GM18868 (cell line): ENCODE data around the gene PRKAG1.
"Not testable (repeated sequence)": the region's sequence is repeated elsewhere in the genome, so short reads cannot be mapped to it uniquely, and the experiment has no call there.

Source experiments
- ATAC-seq: cut with Tn5 transposase; IDR thresholded peaks from one replicate; pipeline ENCODE4 v1.9.1; 2021; ENCODE audit warnings: mild to moderate bottlenecking, moderate library complexity; ENCODE audit not compliant: unreplicated experiment

Gene PRKAG1

DNA sequence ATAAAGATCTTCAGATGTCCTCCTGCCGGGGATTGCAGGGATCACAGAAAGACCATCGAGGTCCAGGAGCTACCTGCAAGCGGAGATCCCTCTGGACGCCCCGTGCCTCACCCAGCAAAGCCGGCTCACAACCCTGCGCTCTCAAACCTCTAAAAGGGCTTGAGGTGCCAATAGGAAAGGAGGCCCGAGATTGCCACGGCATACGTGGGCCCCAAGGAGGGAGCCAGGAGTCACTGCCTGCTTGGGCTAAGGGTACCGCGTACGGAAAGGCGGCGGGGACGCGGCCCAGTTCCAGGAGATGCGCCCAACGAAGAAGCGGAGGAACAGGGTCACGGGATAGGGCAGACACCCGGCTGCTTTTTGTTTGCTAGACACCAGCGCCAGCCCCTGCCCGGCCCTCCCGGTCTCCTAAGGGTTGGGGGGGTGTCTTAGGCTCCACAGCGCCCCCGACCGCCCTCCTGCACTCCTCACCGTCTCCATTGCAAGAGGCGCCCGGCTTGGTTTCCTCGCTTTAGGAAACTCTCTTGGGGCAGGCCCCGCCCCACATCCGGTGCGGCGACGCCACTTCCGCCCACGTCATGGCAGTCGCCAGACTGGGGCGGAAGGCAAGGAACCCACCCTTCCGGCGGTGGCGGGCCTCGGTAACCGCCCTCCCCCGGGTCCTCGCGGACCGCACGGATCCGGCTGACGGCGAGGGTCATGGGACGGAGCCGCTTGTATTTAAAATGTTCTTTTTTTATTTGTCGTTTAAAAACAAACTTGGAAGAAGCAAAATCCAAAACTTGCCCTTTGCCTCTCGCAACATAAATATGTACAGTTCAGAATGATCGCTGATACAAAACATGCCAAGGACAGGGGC, at the start of gene PRKAG1:
TSS of gene PRKAG1 (minus strand) at position 516 of the 859 bp plus-strand sequence. CDS start at position 480, 36 bp downstream.
- ATAC-seq: peak; percentile 91

DNA sequence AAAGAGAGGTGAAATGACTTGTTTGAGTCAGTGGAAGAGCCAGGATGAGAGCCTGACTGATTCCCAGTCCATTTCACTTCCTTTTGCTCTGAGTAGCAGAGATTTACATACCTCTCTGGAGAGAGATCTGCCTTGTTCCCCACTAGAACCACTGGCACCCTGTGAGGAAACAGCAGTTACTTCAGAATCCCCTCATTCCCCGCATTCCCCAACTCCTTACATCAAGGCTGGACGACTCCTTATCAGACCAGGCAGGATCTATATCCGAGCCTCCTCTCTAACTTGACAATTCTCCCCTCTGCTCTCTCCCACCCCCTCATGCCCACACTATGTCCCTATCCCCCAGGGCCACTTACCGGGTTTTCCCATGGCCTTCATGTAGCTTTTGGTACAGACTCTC, 47.5 kb upstream of the PRKAG1 start:
- ATAC-seq: no peak

DNA sequence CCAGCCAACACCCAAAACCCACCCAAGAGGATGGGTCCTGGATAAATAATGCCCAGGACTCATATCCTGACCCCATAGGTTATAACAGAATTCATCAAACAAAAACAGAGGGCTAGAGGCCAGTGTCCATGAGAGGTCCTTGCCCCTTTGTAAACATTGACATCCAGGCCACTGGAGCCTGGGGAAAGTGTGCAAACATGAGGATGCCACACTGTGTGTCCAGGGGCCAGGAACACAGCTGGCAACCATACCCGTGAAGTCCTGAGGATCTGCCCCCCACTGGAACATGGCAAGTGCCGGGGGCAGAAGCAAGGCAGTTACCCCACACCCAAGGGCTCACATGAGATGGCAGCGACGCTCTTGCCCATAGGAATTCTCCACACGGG, 46.2 kb upstream of the PRKAG1 start:
- ATAC-seq: no peak

DNA sequence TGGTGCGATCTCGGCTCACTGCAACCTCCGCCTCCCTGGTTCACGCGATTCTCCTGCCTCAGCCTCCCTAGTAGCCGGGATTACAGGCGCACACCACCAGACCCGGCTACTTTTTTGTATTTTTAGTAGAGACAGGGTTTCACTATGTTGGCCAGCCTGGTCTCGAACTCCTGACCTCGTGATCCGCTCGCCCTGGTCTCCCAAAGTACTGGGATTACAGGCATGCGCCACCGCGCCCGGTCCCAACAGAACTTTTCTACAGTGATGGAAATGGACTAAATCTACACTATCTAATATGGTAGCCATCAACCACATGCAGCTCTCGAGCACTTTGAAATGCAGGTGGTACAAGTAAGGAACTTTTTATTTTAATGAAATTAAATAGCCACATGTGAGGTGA, 43.3 kb upstream of the PRKAG1 start:
- ATAC-seq: not testable (repeated sequence)

DNA sequence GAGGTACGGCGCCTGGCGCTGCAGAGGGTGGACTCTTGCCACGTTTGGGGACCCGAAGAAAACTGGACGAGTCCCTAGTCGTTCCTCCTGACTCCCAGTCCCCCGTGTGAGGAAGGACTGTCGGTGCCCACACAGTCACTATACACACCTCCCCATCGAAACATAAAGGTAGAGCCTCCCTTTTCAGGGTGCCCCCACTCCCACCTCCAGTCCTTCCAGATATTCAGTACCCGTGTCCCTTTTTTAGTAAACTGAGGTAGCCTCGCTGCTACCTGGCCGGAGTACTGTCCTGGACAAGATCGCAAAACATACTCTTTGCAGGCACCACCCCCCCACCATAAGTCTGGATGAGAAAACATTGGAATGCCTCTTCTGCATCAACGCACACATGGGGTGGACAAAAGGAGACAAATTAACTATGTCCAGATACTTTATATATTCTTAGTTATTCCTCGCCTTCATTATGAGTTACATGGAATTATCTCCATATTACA, 42.6 kb upstream of the PRKAG1 start:
- ATAC-seq: no peak

DNA sequence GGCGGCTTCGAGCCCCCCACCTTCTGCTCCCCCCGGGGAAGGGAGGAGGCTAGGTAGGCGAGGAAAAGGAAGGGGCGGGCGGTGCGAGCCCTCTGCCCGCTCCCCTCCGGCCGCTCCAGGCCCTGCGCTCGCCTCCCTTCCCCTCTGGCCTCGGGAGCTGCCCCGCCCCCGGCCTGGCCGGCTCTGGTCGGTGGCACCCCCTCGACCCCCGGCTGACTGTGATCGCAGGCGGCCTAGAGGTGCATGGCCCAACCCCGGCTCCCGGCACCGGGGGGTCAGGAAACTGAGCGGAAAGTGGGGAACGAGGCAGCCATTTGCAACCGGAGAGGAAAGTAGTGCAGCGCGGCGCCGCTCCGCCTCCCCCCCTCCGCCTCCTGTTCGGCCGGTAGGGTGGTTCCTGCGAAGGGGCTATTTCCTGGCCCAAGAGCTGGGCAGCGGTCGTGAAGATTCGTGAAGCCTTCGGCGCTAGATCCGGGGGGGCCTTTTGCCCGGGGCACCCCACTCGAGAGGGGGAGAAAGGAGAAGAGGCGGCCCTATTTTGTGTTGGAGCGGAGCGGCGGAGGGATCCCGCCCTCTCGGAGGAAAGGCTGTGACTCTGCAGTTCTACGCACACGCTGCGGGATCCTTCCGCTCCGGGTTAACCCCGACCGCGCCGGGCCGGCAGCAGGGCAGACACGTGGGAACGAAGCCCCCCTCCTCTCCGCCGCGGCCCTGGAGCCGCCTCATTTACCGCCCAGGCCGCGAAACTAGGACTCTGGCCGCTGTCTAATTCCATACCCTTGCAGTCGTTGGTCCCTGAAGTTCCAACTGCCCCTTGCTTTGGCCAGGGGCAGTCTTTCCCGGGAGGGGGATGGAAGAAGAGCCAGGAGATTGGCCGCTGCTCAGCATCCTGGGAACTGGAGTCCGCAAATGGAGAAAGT, 41.9 kb upstream of the PRKAG1 start, which contains the start of gene KMT2D:
TSS of gene KMT2D (minus strand) at position 558 of the 920 bp plus-strand sequence. CDS start 5,470 bp downstream, outside the sequence.
- ATAC-seq: peak; percentile 55

DNA sequence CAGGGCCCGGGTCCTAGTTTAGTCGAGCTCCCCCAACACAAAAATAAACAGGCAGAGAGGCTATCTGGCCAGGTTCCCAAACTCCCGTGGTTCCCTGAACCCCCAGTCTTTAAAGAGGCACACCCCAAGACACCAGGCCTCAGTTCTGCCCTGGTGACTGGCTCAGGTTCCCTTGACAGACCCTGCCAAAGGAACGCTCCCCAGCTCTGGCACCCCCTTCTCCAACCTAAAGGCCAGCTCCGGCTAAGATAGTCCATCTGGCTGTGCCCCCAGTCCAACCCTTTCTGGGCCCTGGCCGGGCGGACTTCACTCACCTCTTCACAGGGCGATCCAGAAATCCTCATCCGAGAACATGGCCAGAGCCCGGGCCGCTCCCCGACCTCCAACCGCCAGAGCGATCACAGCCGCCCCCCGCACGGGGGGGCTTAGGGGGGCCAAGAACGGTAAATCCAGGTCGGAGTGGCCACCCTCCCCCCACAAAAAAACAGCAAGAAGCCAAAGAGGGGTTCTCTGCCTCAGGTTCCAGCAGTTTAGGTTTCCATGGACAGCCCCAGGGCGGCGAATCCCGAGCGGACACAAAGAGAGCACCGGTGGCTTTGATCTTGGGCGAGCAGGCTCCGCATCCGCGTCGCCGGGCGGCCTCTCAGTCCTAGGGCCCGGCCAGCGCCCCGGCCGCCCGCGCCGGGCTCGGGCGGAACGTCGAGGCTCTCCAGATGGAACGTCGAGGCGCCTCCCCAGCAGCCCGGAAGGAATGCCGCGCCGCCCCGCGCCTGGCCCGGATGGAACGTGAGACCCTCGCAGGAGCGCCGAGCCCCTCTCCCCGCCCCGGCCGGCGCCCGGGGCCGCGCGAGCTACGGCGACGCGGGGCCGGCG, 41.0 kb upstream of the PRKAG1 start:
- no peak for ATAC-seq

DNA sequence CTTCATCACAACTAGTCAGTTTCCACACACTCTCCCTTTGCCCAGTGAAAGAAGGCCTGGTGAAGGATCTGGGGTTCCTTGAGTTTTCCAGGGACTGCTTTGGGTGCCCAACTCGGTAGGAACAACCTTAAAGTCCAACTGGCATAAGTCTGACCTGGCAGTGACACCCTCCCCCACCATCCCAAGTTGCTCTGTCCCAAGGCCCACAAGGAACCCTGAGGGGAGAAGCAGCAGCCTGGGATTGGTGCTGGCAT, 40.4 kb upstream of the PRKAG1 start:
- no peak for ATAC-seq

DNA sequence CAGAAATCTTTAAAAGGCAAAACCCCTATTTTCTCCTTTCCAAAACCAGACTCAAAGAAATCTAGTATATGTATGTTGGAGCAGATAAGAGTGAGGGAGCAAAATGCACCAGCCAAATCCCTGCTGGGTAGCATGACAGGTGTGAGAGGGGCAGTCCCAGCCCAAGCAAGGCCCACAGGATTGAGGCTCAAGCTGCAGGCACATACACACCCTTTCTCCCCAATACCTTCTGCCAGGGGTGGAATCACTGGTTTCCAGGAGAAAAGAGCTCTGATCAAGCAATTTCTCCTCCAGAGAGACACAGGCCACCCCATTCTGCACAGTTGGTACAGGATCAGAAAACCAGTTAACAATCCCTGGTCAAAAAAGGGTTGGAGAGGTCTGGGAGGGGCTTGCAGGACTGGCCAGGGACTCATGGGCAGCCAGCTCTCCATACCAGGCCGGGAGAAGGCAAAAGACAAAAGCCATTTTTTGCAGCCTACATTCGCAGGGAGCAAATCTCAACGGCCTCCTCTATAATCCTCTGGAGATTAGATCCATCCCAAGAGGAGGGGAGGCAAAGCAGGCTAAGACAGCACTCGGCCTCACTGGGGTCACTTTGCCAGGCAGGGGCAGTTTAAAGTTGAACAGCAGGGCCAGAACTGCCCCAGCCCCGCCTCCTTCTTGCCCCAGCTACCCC, 39.9 kb upstream of the PRKAG1 start:
- no peak for ATAC-seq

DNA sequence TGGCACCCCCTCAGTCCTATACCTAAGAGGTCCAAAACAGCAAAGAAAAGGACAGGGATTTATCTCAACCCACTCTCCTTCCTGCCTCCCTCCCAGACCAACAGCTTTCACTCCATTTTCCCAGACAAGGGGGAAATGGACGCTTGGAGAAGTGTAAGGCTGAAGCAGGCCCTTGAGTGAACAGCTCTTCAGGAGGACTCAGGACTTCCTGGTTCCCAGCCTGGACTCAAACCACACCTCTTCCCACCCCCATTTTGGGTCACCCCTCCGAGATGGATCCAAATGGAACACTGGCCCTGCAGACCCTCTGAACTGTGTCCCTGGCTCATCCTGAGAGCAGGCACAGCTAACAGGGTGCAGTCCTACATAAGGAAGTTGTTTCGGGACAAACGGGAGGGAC, 39.3 kb upstream of the PRKAG1 start:
- no peak for ATAC-seq

DNA sequence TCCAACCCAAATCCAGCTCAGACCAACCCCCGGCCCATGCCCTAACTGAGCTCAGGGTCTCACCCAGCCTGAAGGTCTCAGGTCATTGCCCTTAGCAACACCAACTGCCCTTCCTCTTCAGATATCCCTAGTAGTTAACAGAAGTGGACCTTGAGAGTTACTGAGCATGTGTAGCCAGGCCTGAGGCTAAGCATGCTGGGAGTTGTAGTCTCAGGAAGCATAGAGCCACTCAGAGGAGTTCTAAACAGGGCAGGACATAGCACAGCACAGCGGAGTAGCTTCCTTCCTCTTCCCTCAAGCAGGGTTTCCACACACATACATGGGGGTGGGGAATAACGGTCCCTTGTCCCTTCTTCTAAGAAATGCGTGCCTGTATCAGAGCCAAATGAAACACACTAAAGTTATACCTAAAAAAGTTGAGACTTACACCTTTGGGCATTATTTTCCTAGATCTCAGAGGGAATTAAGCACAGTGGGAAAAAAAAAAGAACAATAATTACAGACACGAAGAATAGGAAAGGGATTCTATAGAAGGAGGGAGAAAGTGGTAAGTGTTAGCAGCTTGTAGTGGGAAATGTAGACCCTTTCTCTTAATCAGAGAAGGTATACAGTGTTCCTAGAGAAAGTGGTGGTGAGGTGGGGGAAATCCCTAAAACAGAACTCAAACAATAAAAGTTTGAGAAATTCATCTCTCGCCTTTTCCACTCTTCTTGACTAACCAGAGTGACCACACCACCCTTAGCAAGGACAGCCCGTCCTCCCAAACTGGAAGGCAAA, 37.6 kb upstream of the PRKAG1 start:
- peak; percentile 81 for ATAC-seq

DNA sequence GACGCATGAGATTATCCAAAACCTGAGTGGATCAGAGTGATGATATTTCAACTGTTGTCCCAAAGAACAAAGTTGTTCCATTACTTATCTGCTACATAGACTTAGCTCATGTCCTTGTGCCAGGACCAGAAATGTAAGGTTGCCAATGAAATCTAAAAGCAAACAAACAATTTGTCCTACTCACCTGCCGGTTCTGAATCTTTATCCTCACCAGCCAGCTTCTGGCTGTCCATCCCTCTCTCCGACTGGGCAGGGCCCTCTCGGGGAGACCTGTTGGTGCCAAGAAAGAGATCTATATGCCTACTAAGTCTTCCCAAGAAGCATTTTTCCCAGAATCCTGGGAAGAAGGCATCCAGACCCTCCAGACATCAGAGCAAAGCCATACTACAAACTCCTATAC, 36.5 kb upstream of the PRKAG1 start:
- no peak for ATAC-seq

DNA sequence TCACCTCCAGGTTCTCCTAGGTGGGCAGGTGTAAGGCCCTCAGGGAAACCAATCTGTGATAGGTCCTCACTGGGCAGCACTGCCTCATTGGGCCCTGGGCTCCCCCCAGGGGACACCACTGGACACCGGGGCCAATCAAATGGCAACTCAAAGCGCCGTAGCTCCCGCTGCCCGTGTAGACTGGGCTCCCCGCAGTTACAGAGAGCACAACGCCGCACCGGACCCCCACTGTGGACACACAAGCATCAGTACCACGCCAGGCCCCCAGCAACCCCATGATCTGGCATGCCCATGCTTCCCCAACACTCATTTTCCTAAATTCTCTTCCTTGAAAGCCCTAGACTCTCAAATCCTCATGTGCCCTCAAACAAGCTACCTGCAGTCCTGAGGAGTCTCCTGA, 35.9 kb upstream of the PRKAG1 start:
- ATAC-seq: no peak

DNA sequence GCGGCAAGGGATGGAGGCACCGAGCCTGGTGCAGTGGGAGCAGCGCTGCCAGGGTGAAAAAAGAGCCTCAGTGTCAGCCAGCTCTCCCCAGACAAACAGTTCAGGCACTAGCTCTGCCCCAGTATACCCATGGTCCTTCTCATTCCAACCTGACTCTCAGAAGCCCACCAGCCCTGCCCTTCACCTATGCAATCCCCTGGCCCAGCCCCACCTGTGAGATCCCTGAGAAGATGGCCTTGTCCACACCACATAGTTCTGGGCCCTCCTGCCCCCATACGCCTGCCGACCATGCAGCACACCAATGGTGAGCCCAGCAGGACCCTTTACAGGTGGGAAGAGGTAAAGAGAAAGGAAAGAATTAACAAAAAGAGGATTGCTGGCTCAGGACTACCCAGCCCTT, 35.5 kb upstream of the PRKAG1 start:
- ATAC-seq: no peak

DNA sequence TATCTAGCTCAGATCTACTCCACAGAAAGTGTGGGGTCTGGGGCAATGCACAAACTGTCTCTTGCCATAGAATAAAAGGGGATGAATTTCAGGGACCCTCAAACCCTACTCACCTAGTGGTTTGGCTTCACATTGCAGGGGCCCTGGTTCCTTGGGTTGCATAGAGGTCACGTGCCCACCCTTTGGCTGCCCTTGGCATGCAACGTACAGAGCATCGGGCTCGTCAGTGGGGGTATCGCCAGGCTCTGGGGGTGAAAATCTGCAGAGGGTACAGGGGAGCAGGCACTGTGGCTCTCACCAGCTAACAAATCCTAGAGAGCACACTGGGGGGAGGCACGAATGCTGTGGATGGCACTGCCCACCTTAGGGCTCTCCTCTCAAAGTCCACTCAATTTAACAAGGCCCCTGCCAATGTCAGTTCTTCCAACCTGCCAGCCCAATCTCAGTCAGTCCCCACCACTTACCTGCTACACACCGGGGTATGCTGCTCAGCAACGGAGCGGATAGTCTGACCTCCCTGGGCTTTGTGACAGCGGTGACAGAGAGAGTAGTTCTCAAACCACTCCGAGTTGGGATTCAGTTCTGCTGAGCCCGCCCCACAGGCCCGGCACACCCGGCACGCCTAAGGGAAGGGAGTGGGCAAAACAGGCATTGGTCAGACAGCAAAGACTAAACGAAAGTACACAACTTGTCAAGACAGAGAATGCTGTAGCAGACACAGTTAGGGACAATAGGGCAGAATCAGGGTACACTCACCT, 34.1 kb upstream of the PRKAG1 start:
- ATAC-seq: no peak

DNA sequence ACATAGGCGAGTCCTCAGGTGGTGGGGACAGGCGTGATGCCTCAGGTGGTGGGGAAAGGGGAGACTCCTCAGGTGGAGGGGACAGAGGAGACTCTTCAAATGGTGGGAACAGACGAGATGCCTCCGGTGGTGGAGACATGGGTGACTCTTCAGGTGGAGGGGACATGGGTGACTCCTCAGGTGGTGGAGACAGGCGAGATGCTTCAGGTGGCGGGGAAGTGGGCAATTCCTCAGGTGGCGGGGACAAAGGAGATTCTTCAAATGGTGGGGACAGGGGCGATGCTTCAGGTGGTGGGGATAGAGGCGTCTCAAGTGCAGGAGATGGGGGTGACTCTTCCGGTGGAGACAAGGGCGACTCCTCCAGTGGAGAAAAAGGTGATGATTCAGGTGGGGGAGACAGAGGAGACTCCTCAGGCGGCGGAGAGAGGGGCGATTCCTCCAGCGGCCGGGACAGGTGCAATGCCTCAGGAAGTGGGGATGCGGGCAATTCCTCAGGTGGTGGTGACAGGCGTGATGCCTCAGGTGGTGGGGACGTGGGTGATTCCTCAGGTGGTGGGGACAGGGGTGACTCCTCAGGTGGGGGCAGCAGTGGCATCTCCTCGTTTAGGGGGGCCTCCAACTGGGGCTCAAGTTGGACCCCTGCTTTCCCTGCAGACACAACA, 33.3 kb upstream of the PRKAG1 start:
- ATAC-seq: no peak

DNA sequence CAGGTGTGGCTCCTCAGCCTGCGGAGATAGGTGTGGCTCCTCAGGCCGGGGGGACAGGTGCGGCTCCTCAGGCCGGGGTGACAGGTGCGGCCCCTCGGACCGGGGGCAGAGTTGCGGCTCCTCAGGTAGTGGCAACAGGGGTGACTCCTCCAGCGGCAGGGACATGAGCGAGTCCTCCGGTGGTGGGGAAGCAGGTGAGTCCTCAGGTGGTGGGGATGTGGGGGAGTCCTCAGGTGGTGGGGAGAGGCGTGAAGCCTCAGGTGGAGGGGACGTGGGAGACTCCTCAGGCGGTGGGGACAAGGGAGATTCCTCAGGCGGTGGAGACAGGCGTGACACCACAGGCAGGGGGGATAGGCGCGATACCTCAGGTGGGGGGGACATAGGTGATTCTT, 32.8 kb upstream of the PRKAG1 start:
- no peak for ATAC-seq
